HG03354 (cell line): ENCODE measurements around the gene RBCK1.
"Not testable (repeated sequence)": the region's sequence is repeated elsewhere in the genome, so short reads cannot be mapped to it uniquely, and the experiment has no call there.

Experiments
- ATAC-seq: cut with Tn5 transposase; IDR thresholded peaks from one replicate; pipeline ENCODE4 v1.9.1; 2021; ENCODE audit warnings: mild to moderate bottlenecking; ENCODE audit not compliant: unreplicated experiment, poor library complexity, severe bottlenecking

RBCK1 gene

DNA sequence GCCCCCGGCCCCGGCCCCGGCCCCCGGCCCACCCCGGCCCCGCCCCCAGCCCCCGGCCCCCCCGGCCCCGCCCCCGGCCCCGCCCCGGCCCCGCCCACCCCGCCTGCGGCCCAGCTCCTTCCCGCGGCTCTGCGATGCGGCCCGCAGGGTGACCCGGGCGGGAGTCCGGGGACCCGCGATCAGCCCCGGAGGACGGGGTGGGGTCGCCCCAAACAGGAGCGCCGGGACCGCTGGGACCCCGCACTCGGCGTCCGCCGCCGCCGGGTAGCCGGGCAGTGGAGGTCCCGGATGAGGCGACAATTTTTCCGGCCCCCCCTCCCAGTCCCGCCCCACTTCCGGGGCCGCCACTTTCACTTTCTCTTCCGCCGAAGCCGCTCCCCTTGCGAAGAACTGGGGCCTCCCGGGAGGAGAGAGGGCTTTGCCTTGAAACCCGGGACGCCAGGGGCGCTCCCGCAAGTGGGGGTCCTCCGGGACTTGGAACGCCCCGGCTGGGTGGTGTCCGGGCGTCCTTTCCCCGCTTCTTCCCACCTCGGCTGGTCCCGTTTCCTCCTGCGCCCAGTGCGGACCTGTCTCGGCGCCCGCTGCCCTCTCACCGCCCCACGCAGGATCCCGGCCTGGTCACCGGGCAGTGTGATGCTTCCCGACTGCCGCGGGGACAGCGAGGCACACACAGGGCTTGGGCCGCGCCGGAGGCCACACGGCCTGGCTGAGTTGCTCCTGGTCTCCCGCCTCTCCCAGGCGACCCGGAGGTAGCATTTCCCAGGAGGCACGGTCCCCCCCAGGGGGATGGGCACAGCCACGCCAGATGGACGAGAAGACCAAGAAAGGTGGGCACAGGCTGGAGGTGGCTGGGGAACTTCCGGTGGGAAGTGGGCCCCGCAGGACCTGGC lies at the start of gene RBCK1:
Gene RBCK1, plus strand, starts transcription at position 347 of the 890 bp plus-strand sequence. Its CDS starts 459 bp downstream, at position 806.
- peak; percentile 74 for ATAC-seq

GRCh38 chr20:358891-359555 lies 49.1 kb upstream of the RBCK1 start:
- no peak for ATAC-seq

DNA sequence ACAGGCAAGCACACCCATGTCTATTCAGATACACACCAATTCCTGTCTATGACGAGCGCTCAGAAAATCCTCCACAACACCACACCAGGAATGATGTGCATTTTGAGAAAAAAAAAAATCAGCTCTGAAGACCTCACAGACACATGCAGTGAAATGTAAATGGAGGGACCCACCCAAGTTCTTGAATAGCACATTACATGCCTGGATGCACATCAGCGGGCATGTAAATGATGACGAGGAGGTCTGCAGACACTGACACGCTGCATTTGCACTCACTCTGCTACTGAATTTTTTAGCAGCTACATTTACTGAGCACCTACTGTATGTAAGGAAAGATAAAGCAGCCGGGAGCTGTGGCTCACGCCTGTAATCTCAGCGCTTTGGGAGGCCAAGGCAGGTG lies 46.5 kb upstream of the RBCK1 start:
- ATAC-seq = peak; percentile 59

DNA sequence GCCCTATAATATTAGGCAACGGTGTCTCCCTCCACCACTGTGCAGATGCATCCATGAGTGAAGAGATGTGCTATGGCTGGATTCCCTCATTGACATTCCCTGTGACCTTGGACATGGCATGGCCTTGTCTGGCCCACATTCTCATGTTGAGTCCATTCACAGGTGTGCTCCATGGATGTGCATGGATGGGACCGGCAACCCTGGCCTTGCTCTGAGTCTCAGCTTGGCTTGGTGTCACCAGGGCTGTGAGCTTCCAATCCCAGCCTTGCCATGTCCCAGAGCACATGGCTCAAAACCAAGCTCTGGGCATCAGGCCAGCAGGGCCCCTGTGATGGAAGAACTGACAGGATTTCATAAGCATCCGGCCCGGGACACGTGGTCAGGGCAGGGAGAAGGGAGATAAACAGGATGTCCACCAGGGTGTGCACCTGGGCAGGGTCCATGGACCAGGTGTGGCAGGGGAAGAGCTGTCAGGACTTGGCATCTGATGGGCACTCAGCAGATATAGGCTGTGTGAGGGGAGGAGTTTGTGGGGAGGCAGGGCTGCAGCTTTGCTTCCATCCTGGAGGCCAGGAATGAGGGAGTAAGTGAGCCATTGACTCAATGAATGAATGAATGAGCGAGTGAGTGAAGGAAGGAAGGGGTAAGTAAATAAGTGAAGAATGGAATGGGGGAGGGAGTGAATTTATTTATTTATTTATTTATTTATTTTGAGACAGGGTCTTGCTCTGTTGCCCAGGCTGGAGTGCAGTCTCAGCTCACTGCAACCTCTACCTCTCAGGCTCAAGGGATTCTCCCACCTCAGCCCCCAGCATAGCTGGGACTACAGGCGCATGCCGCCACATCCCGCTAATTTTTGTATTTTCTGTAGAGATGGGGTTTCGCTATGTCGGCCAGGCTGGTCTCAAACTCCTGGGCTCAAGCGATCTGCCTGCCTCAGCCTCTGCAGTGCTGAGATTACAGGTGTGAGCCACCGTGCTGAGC lies 45.5 kb upstream of the RBCK1 start:
- ATAC-seq = no peak

DNA sequence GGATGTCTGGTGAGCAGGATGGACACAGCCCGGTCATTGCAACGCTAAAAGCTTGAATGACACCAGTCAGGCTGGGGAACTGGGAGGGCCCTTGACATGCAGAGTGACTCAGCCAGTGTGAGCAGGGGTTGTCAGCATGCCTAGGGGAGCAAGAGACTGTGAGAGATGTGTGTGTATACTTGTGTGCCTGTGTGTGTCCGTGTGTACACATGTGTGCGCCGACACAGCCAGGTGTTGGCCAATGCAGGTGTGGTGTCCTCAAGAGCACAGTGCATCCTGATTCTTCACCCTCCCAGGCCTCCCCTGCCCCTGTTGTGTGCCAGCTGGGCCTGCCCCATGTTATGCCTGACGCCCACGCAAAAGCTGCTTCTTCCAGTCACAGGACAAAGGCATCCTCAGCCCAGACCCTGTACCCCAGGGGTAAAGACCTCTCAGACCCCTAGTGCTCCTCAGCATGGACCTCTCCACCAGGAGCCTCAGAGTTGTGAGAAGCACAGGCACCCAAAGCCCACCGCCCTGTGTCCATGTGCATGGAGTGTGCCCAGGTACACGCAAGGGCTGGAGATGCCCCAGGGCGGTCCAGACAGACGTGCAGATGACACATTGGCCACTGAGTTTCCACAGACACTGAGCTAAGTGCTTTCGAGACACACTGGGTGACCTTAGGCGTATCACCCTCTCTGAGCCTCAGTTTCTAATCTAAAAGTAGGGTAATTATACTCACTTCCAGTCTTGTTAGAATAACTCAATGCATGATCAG lies 44.6 kb upstream of the RBCK1 start:
- ATAC-seq = no peak

DNA sequence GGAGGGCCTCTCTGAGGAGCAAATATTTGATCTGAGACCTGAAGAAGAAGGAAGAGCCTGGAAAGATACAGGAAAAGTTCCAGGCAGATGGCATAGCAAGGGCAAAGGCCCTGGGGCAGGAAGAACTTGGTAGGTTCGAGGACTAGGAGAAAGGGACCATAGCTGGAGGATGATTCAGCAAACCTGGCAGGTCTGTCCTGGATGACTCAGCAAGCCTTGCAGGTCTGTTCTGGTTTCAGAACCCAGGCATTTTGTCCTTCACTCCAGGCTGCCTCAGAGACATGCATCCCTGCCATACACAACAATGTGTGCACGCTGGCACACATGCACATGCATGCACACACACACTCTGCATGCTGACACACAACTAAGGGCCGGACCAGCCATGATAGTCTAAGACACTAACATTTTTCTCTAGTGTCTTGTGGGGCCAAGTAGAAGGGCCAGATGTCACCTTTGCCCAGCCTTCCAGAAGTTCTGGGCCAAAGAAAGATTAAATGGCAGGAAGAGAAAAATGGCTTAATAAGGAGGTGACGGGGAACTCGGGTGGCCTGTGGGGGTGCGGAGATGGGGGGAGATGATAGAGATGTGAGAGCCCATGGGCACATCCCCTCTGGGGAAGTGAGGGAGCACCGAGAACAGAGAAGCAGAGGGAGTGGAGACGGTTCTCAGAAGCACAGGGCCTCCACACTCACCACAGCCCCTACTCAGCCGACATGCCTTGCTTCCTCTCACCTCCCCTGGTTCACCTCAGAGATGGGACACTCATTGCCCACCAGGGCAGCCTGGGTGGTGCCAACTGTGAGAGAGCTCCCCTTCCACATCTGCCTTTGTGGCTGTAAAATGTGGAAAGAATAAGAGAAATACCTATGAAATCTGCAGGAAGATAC lies 42.9 kb upstream of the RBCK1 start:
- ATAC-seq = no peak

- ATAC-seq = no peak
Observed at GRCh38 chr20:366041-366718, 41.9 kb upstream of the RBCK1 start.

- ATAC-seq = no peak
Observed at GRCh38 chr20:366719-367485, 41.2 kb upstream of the RBCK1 start.

- no peak for ATAC-seq
Observed at GRCh38 chr20:367486-367887, 40.6 kb upstream of the RBCK1 start.

- ATAC-seq = no peak
Observed at GRCh38 chr20:368915-369314, 39.2 kb upstream of the RBCK1 start.

GRCh38 chr20:370151-370600 lies 37.9 kb upstream of the RBCK1 start:
- no peak for ATAC-seq

DNA sequence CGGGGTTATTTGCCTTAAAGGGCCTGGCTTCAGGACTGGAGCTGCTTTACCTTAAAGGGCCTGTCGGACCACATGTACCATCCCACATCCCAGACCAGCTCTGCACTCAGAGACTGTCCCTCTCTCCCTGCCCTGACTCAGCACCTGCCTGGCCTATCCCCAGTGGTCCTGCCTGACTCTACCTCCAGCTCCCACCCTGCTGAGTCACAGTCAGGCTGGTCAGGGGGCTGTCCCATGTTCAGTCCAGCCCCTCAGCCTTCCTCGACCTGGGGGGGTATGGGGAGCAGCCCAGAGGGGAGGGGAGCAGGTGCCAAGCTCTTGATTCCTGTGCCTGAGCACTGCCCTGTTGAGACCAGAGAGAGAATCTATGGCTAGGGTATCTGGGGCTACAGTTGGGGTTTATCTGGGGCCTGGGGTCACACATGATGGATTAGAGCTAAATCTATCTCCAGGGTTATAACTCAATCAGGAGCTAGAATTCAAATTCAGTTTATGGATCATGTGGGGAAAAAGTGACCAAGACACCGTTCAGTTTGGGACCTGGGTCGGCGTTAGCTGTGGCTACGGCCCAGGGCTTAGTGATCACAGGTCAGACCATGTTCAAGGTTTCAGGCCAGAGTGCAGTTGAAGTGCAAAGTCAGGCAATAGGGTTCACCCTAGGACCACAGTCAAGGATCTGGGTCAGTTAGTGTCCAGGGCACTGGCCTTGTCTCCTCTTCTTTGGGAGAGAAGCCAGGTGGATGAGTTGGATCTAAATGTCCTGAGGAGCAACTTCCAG lies 36.9 kb upstream of the RBCK1 start:
- ATAC-seq = no peak

- no peak for ATAC-seq
Observed at GRCh38 chr20:371755-372542, 36.1 kb upstream of the RBCK1 start.

DNA sequence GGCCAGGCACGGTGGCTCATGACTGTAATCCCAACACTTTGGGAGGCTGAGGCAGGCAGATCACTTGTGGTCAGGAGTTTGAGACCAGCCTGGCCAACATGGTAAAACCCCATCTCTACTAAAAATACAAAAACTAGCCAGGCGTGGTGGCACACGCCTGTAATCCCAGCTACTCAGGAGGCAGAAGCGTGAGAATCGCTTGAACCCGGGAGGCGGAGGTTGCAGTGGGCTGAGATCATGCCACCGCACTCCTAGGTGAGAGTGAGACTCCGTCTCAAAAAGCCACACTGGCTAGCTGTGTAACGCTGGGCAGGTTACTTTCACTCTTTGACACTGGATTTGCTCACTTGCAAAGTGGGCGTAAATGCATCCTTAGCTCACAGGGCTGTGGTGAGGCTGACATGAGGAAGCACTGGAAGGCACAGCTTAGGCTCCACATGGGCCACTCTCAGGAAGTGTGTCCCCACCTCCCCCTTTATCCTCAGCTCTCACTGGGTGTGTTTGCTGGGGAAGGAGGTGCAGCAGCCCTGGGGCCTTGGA lies 35.5 kb upstream of the RBCK1 start:
- ATAC-seq = not testable (repeated sequence)

- no peak for ATAC-seq
Observed at GRCh38 chr20:373171-373890, 34.8 kb upstream of the RBCK1 start.
